ENCODE results near the gene TEX26.

Gene TEX26

DNA sequence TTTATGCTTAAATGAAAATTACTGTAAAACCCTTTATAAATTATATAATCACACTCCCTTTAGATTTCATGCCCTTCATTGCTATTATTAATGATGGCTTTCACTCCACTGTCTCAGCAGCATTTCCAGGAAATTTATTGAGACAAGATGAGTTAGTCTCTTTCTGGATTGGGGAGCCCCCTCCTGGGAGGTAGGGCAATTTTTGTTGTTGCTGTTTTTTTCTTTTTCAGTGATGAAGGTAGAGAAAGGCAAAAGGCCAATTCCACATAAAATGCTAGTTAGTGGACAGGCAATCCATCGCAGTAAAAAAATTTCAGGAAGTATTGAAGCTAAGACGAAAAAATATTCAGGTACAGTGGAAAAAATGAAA, 80.2 kb downstream of the TEX26 start:
- peak; percentile 28 for DNase-seq (ENCODE audit: low read depth)

GRCh38 chr13:31014456-31014855, 82.0 kb downstream of the TEX26 start:
- DNase-seq (ENCODE audit: low read depth): no peak

- no peak for DNase-seq (ENCODE audit: low read depth)
Measured at GRCh38 chr13:31015199-31015598, 82.7 kb downstream of the TEX26 start.

DNA sequence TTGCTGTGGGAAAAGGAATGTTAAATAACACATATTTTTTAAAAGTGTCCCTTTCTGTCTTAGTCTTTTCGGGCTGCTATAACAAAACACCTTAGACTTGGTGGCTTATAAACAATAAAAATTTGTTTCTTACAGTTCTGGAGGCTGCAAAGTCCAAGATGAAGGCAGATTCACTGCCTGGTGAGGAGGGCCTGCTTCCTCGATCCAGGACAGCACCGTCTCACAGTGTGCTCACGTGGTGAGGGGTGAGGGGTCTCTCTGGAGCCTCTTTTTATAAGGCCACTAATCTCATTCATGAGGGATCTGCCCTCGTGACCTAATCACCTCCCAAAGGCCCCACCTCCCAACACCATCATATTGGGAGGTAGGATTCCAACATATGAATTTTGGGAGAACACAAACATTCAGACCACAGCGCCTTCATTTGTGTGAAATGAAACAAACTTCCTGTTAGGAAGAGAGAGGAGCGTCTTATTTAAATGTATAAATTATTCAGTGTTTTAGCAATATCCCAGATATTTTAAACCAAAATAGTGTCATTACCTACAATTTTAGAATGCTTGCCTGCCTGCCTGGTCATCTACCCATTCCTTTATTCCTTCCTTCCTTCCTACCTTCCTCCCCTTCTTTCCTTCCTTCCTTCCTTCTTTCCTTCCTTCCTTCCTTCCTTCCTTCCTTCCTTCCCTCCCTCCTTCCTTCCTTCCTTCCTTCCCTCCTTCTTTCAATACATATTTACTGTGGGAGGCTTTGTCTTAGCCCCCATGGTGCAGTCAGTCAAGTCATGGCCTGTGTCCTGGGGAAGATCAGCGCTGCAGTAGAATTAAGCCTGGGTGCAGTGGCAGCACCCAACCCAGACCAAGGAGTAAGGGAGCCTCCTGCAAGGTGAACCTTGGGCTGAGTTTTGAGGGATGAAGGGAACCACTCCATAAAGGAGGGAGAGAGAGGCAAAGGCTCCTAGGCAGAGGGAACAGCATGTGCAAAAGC, 84.2 kb downstream of the TEX26 start:
- DNase-seq (ENCODE audit: low read depth): no peak

DNA sequence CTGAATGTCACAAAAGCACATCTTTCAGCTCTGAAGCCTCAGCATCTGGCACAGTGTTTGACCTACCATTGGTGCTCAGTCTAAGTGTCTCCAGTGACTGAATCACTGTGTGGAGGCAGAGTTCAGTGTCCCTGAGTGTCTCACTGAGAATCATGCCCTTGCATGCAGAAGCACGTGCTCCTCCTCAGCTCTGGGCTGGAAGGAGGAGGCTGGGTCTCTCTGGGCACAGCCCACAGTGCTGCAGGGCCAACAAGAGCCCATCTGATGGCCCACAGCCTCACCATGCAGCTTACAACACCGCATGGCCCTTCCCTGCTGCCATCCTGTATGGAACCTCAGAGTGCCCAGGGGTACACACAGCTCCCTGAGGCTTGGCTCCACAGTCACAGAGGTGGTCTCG, 86.1 kb downstream of the TEX26 start:
- no peak for DNase-seq (ENCODE audit: low read depth)

GRCh38 chr13:31020996-31021395, 88.5 kb downstream of the TEX26 start:
- no peak for DNase-seq (ENCODE audit: low read depth)

DNA sequence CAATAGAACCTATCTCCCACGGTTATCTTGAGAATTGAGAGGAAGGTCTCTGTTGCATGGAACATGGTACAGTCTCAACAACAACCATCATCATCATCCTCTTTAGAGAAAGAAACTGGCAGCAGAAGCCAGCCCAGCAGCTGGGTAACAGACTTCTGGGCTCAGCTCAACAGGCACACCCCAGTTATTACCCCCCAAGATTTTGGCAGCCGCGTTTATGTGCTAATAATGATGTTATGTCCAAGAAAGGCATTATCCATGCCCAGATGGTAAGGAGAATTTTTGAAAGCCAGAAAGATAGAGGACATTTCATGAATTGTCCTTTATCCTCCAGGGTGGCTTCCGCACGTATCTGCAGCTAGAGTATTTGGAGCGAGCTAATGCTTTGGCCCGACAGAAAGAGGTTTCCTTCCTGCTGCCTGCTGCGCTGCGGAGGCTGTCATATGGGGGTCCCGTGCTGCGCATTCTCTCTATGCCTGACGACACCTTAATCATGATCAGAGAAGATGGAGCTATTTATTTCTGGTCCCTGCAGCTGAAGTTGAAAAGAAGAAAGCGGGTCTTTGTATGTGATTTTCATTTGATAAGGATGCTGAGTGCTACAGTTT, 89.9 kb downstream of the TEX26 start:
- DNase-seq (ENCODE audit: low read depth): no peak

GRCh38 chr13:31022928-31023530, 90.6 kb downstream of the TEX26 start:
- DNase-seq (ENCODE audit: low read depth): no peak

Data from stromal cell of bone marrow (primary cell).